Esophagus muscularis mucosa (tissue), 4 donors: ENCODE data around the gene PPA1. TPM values are rescaled to one million over a fixed set of nuclear protein-coding genes. Genes with fewer than 3 reads are reported as not detected.

ENCODE experiments used
- DNase-seq: peaks from one replicate; pipeline ENCODE4 v3.0.0-alpha.2; 2017; ENCODE audit errors: extremely low spot score
- H3K27ac ChIP-seq, 4 donors: fragments of 200-600 bp; sonication (generic); replicated peaks in 1 of 4; 1 replicate in 3 of 4; 2 replicates in 1 of 4; pipeline ENCODE4 v1.5.1; 2016 to 2019; ENCODE audit warnings: mild to moderate bottlenecking in 1 of 4
- H3K27me3 ChIP-seq, 4 donors: fragments of 200-600 bp; sonication (generic); one replicate each; pipeline versions ENCODE4 v1.5.1 to v1.6.0; 2016 to 2019
- H3K36me3 ChIP-seq, 4 donors: fragments of 200-600 bp; sonication (generic); one replicate each; pipeline ENCODE4 v1.5.1; 2016 to 2019
- H3K4me1 ChIP-seq, 4 donors: fragments of 200-600 bp; sonication (generic); one replicate each; pipeline ENCODE4 v1.5.1; 2016 to 2019
- H3K4me3 ChIP-seq, 4 donors: fragments of 200-600 bp; sonication (generic); 1 replicate in 2 of 4; 2 replicates in 2 of 4; pipeline ENCODE4 v1.5.1; 2016 to 2019; ENCODE audit warnings: mild to moderate bottlenecking in 4 of 4, moderate library complexity in 1 of 4
- H3K9me3 ChIP-seq, 4 donors: fragments of 200-600 bp; sonication (generic); 1 replicate in 3 of 4; 2 replicates in 1 of 4; pipeline ENCODE4 v1.5.1; 2016 to 2019
- EP300 ChIP-seq: sonication (generic); formaldehyde crosslinking; IDR thresholded peaks from one replicate; pipeline ENCODE4 v1.6.1; 2017; ENCODE audit warnings: antibody characterized with exemption
- POLR2A ChIP-seq: fragments of 450-650 bp; IDR thresholded peaks from one replicate; pipeline ENCODE4 v1.6.1; 2017; ENCODE audit warnings: antibody characterized with exemption, moderate library complexity, mild to moderate bottlenecking, low read depth
- POLR2AphosphoS5 ChIP-seq, 2 donors: sonication (generic); formaldehyde crosslinking; IDR thresholded peaks; one replicate each; pipeline ENCODE4 v1.6.1; 2017; ENCODE audit warnings: antibody characterized with exemption in 2 of 2
- WGBS: methylation state at CpG from one replicate; pipeline ENCODE4 v1.1.5; 2018; 5-methylcytosine and 5-hydroxymethylcytosine counted together
- intact Hi-C: fragments of 100-400 bp; cut with DNase I; formaldehyde crosslinking; loops from one replicate; pipeline ENCODE4 v1.15.1; 2023
- total RNA-seq, 4 donors: library from RNA; depleted of rRNA; stranded (reverse); fragments of >200 nt; gene quantifications; one replicate each; pipeline versions ENCODE4 v1.1.0 to v1.2.1, GENCODE V29; 2016
- TF ChIP-seq, protein P1 (sequence below), 3 experiments: fragments of 200-600 bp in 2 of 3; fragments of 450-650 bp in 1 of 3; sonication (generic) in 2 of 3; IDR thresholded peaks; one replicate each; pipeline ENCODE4 v1.5.1; 2017 to 2019; ENCODE audit warnings: antibody characterized with exemption in 3 of 3, mild to moderate bottlenecking in 2 of 3, moderate library complexity in 1 of 3

PPA1 gene
- total RNA-seq, 4 donors from 2014 or later, result 72.6 to 105 (median 82.2) TPM

DNA sequence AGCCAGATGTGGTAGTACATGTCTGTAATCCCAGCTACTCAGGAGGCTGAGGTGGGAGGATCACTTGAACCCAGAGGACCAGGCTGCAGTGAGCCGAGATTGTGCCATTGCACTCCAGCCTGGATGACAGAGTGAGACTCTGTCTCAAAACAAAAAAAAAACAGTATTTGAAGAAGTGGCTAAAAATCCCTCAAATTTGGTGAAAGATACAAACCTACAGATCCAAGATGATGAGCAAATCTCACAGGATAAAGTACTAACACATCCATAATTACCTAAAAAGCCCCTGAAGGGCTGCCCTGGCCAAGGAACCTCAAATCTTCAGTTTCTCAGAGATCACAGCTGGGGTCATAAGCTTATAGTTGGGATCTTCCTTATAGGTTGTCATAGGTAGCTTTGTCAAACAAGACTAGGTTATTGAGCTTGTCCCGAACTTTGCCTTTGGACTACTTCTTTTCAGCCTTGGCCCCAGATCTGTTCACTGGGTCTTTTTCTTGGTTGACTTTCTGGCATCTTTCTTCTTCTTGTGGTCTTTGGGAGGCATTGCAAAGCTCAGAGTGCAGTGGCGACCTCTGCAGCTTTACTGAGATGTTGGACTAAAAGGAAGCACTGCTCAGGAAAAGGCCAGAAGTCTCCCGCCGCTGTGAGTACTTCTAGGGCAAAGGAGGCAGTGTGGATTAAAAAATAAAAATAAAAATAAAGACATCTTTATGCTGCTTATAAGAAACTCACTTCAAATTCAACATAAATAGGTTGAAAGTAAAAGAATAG, 34.3 kb downstream of the PPA1 start:
- no peak for TF ChIP-seq POLR2AphosphoS5 (IDR thresholded peaks at IDR 0.05)
- no peak for TF ChIP-seq EP300
- TF ChIP-seq, protein P1, sequence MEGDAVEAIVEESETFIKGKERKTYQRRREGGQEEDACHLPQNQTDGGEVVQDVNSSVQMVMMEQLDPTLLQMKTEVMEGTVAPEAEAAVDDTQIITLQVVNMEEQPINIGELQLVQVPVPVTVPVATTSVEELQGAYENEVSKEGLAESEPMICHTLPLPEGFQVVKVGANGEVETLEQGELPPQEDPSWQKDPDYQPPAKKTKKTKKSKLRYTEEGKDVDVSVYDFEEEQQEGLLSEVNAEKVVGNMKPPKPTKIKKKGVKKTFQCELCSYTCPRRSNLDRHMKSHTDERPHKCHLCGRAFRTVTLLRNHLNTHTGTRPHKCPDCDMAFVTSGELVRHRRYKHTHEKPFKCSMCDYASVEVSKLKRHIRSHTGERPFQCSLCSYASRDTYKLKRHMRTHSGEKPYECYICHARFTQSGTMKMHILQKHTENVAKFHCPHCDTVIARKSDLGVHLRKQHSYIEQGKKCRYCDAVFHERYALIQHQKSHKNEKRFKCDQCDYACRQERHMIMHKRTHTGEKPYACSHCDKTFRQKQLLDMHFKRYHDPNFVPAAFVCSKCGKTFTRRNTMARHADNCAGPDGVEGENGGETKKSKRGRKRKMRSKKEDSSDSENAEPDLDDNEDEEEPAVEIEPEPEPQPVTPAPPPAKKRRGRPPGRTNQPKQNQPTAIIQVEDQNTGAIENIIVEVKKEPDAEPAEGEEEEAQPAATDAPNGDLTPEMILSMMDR (IDR thresholded peaks at IDR 0.05), result no peak
- TF ChIP-seq POLR2A, result no peak
- H3K36me3 ChIP-seq, result peaks cover 24 to 64% (median 49%) of the 10 kb centered on the region in 4 donors
- no peak overlapping the region for H3K27ac ChIP-seq
- H3K9me3 ChIP-seq, result peaks cover 0 to 9% (median 3%) of the 10 kb centered on the region in 4 donors
- no peak for DNase-seq
- H3K4me1 ChIP-seq, result no peaks in the 10 kb centered on the region
- no peaks in the 10 kb centered on the region for H3K27me3 ChIP-seq
- 96% methylated on average over 5 of the region's 5 CpGs for WGBS
- intact Hi-C loops, result no loop called here
- H3K4me3 ChIP-seq, result no peak overlapping the region

DNA sequence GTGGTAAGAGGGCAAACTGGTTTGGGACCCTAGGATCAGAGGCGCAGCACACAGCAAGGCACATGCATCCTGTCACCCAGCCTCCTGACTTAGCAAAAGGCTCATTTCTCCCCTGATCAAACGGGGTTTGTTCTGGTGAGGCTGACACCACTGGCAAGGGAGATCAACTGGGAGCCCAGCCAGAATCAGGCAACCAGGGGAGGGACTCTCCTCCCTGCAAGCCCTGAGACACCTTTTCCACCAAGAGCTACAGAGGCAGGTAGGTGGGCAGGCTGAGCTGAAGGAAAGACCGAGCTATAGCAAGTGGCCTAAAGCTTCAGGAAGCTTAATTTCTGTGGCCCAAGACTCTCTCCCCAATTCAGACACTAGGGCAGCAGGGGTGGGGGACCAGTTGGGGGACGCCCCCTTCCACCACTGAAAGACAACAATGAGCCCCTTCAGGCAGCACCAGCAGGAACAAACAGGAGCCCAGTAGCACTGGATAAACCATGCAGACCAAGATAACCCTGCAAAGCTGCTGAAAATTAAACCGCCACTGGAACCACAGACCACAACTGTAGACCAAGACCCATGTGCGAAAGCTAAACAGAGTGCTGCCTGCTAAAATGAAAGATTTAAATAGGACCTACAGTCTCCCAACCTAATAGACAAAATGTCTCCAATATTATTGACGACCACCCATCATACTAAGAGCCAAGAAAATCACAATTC, 35.8 kb downstream of the PPA1 start:
- intact Hi-C loops, result no loop called here
- Histone ChIP-seq H3K4me1 (peaks cover 0 to 6% (median 2%) of the 10 kb centered on the region in 4 donors), H3K36me3 (peaks cover 15 to 50% (median 35%) of the 10 kb centered on the region in 4 donors), H3K4me3 (no peak overlapping the region), H3K27ac (no peak overlapping the region), H3K27me3 (no peaks in the 10 kb centered on the region), H3K9me3 (peaks cover 0 to 9% (median 3%) of the 10 kb centered on the region in 4 donors)
- TF ChIP-seq POLR2AphosphoS5 (IDR thresholded peaks at IDR 0.05), result no peak
- TF ChIP-seq, protein P1 (IDR thresholded peaks at IDR 0.05), result no peak
- no peak for DNase-seq
- WGBS, result 87% methylated on average over 7 of the region's 7 CpGs

DNA sequence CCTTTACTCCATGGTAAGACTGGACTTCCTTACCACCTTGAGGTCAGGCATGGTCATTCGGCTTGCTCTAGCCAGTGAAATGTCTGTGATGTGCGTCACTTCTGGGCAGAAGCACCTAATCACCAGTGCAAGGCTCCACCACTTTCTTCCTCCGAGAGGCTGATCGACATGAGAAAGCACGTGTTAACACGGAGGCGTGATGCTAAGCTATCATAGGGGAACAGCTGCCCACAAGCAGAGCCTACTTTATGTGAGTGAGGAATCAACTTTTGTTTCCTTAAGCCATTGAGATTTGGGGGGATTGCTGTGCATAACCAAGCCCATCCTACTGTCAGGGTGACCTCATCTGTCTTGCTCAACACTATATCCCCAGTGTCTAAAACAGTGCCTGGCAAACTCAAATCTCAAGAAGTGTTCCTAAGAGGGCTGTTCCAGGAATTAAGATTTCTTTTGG, 39.8 kb downstream of the PPA1 start:
- Histone ChIP-seq H3K9me3 (peaks cover 0 to under 1% (median under 1%) of the 10 kb centered on the region in 4 donors), H3K4me1 (peaks cover 0 to 24% (median 19%) of the 10 kb centered on the region in 4 donors), H3K4me3 (no peak overlapping the region), H3K36me3 (peaks cover 0 to 11% (median 9%) of the 10 kb centered on the region in 4 donors), H3K27ac (no peak overlapping the region), H3K27me3 (no peaks in the 10 kb centered on the region)
- intact Hi-C loops, result no loop called here
- DNase-seq, result no peak
- TF ChIP-seq POLR2A, result no peak
- no peak for TF ChIP-seq POLR2AphosphoS5 (IDR thresholded peaks at IDR 0.05)
- TF ChIP-seq EP300, result no peak
- TF ChIP-seq, protein P1 (IDR thresholded peaks at IDR 0.05), result no peak
- 89% methylated on average over 7 of the region's 7 CpGs for WGBS

DNA sequence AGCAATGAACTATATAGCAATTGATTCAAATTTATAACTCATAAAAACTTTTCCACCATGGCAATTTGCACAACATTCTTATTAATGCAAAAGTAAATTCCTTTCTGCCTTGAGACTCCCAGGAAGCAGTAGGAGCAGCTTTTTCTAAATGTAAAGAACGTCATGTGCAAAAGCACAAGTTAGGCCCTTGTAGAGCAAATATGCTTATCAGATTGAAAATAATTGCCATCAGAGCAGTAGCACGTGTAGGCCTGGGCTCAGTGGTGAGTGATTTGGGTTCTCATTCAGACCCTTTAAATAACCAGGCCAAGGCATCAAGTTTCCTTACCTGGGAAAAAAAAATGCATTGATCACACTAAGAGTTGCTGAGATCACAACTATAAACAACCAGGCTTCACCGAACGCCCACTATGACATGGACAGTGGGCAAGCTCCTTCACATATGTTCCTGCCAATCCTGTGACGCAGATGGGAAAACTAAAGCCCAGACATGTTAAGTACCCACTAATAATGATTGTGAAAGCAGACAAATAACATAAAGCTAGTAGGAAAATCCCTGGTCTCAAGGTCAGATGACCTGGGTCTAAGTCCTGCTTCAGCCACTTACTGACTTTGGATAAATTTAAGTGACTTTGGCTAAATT, 40.8 kb downstream of the PPA1 start:
- no peak for DNase-seq
- Histone ChIP-seq H3K9me3 (no peaks in the 10 kb centered on the region), H3K36me3 (peaks cover 0 to 4% (median under 1%) of the 10 kb centered on the region in 4 donors), H3K27ac (peak overlapping the region in 1 of 4 donors; percentile 38), H3K4me1 (peaks cover 0 to 24% (median 19%) of the 10 kb centered on the region in 4 donors), H3K4me3 (no peak overlapping the region), H3K27me3 (no peaks in the 10 kb centered on the region)
- WGBS, result 86% methylated on average over 5 of the region's 5 CpGs
- intact Hi-C loops, result no loop called here
- TF ChIP-seq POLR2A, result no peak
- TF ChIP-seq, protein P1 (IDR thresholded peaks at IDR 0.05), result no peak
